GM18909 (cell line): ENCODE data around the gene MT1E.
"Not testable (repeated sequence)": the region's sequence is repeated elsewhere in the genome, so short reads cannot be mapped to it uniquely, and the experiment has no call there.

Experiments
- ATAC-seq: cut with Tn5 transposase; IDR thresholded peaks from one replicate; pipeline ENCODE4 v1.9.1; 2021; ENCODE audit warnings: mild to moderate bottlenecking; ENCODE audit not compliant: unreplicated experiment, poor library complexity

The MT1E gene

GRCh38 chr16:56606476-56607108, 19.0 kb upstream of the MT1E start:
- no peak for ATAC-seq

DNA sequence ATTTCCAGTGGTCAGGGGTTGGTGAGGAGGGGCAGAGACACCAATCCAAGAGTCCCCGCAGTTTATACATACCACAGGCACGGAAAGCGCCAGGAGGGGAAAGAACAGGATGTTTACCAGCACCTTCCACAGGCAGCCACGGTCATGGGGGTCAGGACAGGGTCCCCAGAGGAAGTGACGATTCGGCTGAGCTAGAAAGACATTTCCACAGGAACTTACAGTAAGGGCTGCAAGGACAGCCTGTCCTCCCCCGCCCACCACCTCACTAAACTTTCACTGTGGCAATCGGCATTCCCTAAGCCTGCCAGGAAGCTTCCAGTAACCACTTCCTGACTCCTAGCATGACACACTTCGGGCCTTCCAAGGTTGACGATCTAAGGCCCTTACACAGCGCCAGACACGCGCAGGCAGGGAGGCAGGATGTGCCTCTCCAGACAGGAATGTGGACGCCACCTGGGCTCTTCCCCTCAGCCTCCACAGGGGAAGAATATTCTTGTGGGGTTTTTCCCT, 18.4 kb upstream of the MT1E start:
- ATAC-seq: no peak

- no peak for ATAC-seq
Observed at GRCh38 chr16:56607675-56608042, 17.9 kb upstream of the MT1E start.

- peak; percentile 89 for ATAC-seq
Observed at GRCh38 chr16:56608043-56608875, 17.3 kb upstream of the MT1E start, which contains the start of gene MT2A. MT2A (plus strand) TSS chr16:56608584; CDS start chr16:56608656, 72 bp downstream.

DNA sequence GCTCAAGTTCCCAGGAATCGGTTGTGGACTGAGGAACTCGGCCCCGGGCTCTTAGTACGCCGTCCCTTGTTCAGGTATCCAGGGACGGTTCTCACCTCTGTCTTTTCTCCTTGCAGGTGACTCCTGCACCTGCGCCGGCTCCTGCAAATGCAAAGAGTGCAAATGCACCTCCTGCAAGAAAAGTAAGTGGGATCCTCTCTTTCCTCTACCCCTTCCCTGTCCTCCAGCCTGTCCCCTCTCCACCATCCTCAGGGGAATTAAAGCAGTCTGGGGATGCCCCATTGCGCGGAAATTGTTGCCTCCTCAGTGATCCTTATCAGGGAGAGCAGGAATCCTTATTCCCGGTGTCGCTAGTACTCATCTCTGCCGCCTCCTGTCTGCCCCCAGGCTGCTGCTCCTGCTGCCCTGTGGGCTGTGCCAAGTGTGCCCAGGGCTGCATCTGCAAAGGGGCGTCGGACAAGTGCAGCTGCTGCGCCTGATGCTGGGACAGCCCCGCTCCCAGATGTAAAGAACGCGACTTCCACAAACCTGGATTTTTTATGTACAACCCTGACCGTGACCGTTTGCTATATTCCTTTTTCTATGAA, 16.6 kb upstream of the MT1E start:
- ATAC-seq: no peak

- ATAC-seq: peak; percentile 39
Observed at GRCh38 chr16:56609463-56609921, 16.1 kb upstream of the MT1E start.

GRCh38 chr16:56610017-56610608, 15.5 kb upstream of the MT1E start:
- ATAC-seq: no peak

DNA sequence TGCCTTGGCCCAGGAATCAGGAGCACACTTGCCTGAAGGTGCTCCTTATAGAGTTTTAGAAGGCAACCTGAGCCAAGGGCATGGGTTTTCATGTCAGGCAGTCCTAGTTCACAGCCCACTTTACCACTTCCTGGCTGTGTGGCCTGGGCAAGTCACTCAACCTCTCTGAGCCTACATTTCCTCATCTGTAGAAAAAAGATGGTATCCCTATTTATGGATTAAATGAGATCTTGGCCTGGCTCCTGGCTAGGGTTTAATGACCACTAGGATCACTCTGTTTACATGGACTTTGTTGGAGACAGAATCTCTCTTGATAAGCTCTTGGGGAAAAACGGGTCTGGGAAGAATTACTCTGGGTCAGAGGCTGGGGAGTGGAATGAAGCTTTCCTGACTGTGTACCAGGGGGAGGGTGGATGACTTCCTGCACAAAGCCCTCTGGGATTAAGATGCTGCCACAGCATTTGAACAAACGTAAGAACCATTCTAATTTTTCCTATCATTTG, 14.9 kb upstream of the MT1E start:
- ATAC-seq: no peak

DNA sequence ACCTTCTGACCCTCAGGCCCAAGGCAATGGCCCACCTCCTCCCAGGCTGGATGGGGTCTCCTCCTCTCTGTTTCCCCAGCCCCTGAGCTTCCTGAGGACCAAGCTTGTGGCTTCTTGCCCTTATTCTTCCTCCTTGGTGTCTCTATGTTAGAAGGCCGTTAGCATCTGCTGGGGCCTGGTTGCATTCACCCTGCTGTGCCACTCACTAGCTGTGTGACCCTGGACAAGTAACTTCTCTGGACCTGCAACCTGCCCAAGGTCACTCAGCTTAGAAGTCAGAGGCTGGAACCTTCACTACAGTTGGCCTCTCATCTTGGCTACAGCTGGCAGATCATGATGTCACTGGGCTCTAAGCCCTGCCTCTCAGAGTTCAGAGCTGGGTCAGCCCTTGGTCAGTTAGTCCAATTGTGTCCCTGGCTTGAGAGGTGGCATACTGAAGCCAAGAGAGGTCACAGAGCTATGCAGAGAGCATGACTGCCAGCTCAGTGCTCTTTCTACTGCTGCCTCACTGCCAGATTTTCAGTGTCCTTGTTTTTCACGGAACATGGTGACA, 14.2 kb upstream of the MT1E start:
- ATAC-seq: no peak

- no peak for ATAC-seq
Observed at GRCh38 chr16:56613706-56614105, 11.9 kb upstream of the MT1E start.

DNA sequence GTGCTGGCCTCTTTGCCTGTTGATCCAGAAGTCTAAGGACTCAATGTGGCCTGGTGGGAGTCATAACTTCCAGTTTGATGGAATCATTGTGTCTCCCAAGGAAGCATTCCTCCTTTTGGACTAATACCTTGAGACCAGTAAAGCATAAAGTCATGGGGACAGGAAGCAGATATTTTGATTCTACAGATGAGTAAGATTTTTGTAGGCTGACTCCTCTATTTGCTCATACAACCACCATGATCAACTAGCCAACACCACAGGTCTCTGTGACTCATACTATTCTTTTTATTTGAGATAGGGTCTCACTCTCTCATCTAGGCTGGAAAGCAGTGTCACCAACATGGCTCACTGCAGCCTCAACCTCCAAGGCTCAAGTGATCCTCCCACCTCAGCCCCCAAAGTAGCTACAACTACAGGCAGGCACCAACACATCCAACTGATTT, 11.0 kb upstream of the MT1E start:
- no peak for ATAC-seq

DNA sequence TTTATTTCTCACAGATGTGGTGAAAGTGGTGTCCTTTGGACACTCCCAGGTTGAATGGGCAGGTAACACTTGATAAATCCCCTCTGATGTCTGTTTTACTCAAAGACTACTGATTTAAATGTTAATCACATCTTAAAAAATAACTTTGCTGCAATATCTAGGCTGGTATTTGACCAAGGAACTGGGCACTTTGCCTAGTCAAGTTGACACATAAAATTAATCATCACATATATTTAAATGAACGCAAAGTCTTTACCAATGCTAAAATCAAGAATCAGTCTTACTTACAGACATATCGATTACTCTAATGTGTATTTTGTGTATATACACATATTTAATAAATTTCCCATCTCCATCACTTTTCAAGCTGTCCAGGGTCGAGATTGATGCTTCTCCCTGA, 10.2 kb upstream of the MT1E start:
- no peak for ATAC-seq

DNA sequence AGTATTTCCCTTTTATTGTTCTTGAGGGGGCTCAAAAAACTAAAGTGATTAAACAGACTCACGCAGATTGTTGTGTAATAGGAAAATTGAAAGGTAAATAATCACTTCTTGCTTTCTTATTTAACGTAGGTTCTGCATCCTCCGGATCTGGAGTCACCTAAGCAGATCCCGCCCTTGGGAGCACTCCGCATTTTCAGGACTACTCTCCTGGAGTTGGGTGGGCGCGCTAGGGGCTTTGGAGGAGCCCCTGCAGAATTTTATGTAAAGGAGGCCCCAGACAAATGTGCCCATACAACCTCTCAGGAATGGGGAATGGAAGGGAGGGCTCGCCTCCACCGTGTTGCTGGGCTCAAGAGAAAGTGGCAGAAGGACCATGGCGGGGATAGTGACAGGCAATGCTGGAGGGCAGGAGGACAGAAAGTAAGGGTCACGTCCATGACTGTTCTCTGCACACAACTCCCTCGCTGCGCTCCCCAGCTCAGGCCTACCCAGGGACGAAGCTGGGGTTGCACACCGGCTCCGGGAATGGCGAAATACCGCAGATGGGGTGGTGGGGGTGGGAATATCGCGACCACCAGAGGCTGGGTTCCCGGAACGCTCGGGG, 8.9 kb upstream of the MT1E start:
- no peak for ATAC-seq

GRCh38 chr16:56617212-56618085, 8.1 kb upstream of the MT1E start:
- ATAC-seq: no peak

GRCh38 chr16:56618138-56618537, 7.4 kb upstream of the MT1E start:
- ATAC-seq: no peak

DNA sequence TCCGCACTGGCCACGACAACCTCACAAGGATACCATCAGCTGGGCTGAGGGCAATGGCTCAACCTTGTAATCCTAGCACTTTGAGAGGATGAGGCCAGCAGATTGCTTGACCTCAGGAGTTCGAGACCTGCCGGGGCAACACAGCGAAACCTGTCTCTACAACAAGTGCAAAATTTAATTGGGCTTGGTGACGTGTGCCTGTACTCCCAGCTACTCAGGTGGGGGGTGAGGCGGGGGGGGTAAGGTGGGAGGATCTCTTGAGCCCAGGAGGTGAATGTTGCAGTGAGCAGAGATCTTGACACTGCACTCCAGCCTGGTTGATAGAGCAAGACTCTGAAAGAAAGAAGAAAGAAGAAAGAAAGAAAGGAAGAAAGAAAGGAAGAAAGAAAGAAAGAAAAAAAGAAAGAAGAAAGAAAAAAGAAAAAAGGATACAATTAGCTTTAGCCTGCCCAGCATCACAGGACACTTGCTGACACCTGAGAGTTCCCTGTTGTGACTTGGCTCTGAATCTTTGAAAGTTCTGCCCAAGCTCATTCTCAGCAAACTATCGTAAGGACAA, 5.2 kb upstream of the MT1E start:
- ATAC-seq: no peak

DNA sequence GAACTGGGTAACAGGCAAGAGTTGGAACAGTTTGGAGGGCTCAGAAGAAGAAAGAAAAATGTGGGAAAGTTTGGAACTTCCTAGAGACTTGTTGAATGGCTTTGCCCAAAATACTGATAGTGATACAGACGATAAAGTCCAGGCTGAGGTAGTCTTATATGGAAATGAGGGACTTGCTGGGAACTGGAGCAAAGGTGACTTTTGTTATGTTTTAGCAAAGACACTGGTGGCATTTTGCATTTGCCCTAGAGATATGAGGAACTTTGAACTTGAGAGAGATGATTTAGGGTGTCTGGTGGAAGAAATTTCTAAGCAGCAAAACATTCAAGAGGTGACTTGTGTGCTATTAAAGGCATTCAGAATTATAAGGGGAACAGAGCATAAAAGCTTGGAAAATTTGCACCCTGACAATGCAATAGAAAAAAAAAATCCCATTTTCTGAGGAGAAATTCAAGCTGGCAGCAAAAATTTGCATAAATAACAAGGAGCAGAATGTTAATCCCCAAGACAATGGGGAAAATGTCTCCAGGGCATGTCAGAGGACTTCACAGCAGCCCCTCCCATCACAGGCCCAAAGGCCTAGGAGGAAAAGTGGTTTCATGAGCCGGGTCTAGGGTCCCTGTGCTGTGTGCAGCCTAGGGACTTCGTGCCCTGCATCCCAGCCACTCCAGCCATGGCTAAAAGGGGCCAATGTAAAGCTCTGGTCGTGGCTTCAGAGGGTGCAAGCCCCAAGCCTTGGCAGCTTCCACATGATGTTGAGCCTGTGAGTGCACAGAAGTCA, 3.7 kb upstream of the MT1E start:
- ATAC-seq: not testable (repeated sequence)

DNA sequence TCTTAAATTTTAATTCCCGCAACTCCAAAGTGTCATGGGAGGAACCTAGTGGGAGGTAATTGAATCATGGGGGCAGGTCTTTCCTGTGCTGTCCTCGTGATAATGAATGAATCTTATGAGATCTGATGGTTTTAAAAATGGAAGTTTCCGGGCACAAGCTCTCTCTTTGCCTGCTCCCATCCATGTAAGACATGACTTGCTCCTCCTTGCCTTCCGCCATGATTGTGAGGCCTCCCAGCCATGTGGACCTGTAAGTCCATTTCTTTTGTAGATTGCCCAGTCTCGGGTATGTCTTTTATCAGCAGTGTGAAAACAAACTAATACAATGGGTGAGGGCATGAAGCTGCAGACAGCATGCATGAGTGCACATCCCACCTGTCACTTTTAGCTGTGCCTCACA, 2.4 kb upstream of the MT1E start:
- not testable (repeated sequence) for ATAC-seq
